Kidney (tissue), 14 donors: ENCODE results near the gene FBXO11. TPM values are rescaled to one million over a fixed set of nuclear protein-coding genes. Genes with fewer than 3 reads are reported as not detected.
A peak's percentile ranks its signal among the peaks of the same experiment; 100 is the strongest.

Source experiments
- DNase-seq, 5 donors: peaks; one replicate each; pipeline ENCODE4 v3.0.0-alpha.2; 2013 to 2020
- FAIRE-seq: peaks from 2 replicates; lab custom pipeline; 2012; peaks lifted over from hg19 to GRCh38; lab: Jason Lieb, UNC
- H3K27ac ChIP-seq, 2 donors: one replicate each; pipeline ENCODE4 v1.7.0; 2013; ENCODE audit warnings: low read depth in 2 of 2, low read length in 2 of 2, inconsistent platforms in 1 of 2
- H3K27me3 ChIP-seq: one replicate; pipeline ENCODE4 v1.7.1; 2013; ENCODE audit warnings: low read length, inconsistent platforms; ENCODE audit not compliant: control insufficient read depth, insufficient read depth
- H3K36me3 ChIP-seq, 3 donors: one replicate each; pipeline versions ENCODE4 v1.7.0 to v1.7.1; 2013; ENCODE audit warnings: low read length in 3 of 3, control low read depth in 1 of 3, inconsistent platforms in 1 of 3; ENCODE audit not compliant: insufficient read depth in 3 of 3, control insufficient read depth in 2 of 3
- H3K4me1 ChIP-seq, 3 donors: one replicate each; pipeline versions ENCODE4 v1.7.0 to v1.7.1; 2013; ENCODE audit warnings: low read length in 3 of 3, inconsistent platforms in 1 of 3, low read depth in 1 of 3; ENCODE audit not compliant: control insufficient read depth in 2 of 3, insufficient read depth in 2 of 3
- H3K4me3 ChIP-seq, 3 donors: one replicate each; pipeline versions ENCODE4 v1.7.0 to v1.8.1; 2013; ENCODE audit warnings: low read length in 3 of 3, control low read depth in 1 of 3, inconsistent platforms in 1 of 3
- H3K9ac ChIP-seq, 3 donors: one replicate each; pipeline versions ENCODE4 v1.7.0 to v1.7.1; 2013; ENCODE audit warnings: low read length in 3 of 3, control low read depth in 1 of 3, inconsistent platforms in 1 of 3
- H3K9me3 ChIP-seq, 3 donors: one replicate each; pipeline versions ENCODE4 v1.7.0 to v1.7.1; 2013; ENCODE audit warnings: low read length in 3 of 3, control low read depth in 1 of 3, inconsistent platforms in 1 of 3; ENCODE audit not compliant: control insufficient read depth in 2 of 3, insufficient read depth in 1 of 3
- intact Hi-C: fragments of 100-400 bp; cut with DNase I; formaldehyde crosslinking; loops from one replicate; pipeline ENCODE4 v1.11.1; 2022
- polyA plus RNA-seq: library from polyadenylated mRNA; stranded (reverse); fragments of 350-450 nt; fragmentation: Illumina TruSeq; extraction: RNeasy Lipid Tissue Mini Kit (QIAGEN cat#74804); gene quantifications from one replicate; pipeline ENCODE4 v1.2.3, GENCODE V29; 2014; ENCODE audit warnings: low read depth, low replicate concordance; ENCODE audit not compliant: insufficient read depth
- total RNA-seq: library from RNA; stranded (reverse); fragmentation: NEBNext Ultra II Directional; extraction: Animal tissue kit (Norgen Biotek cat#: 25700); gene quantifications from one replicate; pipeline ENCODE4 v1.2.1, GENCODE V29; 2021
- TF ChIP-seq, protein P1 (sequence below): IDR thresholded peaks from 3 replicates; pipeline ENCODE4 v1.5.1; 2012; ENCODE audit warnings: mild to moderate bottlenecking, moderate library complexity, borderline replicate concordance; ENCODE audit not compliant: insufficient read depth; ENCODE audit errors: extremely low read depth
- donor health status: control.
- donor health status: control.
- donor health status: control.
- donor health status: control.
- donor health status: control.
- donor health status: DM: yes; HTN: yes; CAD: no.
- donor health status: Normal renal cell carcinoma (clear cell type).

Gene FBXO11
- total and polyA plus RNA-seq, 2 donors from 2014 or later, result 21.9 to 68.7 TPM

DNA sequence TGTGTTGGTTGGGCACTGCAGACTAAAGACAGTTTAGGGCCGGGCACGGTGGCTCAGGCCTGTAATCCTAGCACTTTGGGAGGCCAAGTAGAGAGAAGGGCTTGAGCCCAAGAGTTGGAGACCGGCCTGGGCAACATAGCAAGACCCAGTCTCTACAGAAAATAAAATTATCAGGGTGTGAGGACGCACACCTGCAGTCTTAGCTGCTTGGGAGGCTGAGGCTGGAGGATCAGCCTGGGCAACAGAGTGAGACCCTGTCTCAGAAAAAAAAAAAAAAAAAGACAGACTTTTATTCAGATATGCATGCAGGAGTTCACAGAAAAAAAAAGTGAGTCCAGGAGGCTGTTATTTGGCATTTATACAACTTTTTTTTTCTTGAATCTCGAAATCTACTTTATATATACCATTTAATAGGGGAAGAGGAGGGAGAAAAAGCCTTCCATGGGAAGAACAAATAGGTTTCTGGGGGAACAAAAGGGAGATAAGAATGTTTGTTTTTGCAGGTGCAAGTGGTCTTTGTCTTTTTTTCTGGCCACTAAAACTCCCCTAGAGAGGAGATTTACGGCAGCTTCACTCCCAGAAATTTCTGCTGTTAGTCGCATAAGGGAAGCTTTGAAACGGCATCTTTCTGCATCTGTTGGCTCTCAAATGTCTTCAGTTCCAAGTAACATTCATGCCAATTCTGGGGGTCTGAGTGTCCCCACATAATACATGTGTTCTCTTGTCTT, 127.4 kb downstream of the FBXO11 start:
- Histone ChIP-seq H3K36me3 (no peaks in the 10 kb centered on the region), H3K9me3 (no peaks in the 10 kb centered on the region), H3K9ac (no peak overlapping the region), H3K27me3 (no peaks in the 10 kb centered on the region), H3K27ac (no peak overlapping the region), H3K4me1 (no peaks in the 10 kb centered on the region), H3K4me3 (no peak overlapping the region)
- no peak for FAIRE-seq
- intact Hi-C loops, result loop anchor here (10.0 kb wide), 1 partner anchor 354 kb away; no protein-coding TSS in a partner anchor
- DNase-seq, result peak in 3 of 5 donors; percentile 35 to 71 (median 69)
- TF ChIP-seq, protein P1, sequence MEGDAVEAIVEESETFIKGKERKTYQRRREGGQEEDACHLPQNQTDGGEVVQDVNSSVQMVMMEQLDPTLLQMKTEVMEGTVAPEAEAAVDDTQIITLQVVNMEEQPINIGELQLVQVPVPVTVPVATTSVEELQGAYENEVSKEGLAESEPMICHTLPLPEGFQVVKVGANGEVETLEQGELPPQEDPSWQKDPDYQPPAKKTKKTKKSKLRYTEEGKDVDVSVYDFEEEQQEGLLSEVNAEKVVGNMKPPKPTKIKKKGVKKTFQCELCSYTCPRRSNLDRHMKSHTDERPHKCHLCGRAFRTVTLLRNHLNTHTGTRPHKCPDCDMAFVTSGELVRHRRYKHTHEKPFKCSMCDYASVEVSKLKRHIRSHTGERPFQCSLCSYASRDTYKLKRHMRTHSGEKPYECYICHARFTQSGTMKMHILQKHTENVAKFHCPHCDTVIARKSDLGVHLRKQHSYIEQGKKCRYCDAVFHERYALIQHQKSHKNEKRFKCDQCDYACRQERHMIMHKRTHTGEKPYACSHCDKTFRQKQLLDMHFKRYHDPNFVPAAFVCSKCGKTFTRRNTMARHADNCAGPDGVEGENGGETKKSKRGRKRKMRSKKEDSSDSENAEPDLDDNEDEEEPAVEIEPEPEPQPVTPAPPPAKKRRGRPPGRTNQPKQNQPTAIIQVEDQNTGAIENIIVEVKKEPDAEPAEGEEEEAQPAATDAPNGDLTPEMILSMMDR, result no peak

DNA sequence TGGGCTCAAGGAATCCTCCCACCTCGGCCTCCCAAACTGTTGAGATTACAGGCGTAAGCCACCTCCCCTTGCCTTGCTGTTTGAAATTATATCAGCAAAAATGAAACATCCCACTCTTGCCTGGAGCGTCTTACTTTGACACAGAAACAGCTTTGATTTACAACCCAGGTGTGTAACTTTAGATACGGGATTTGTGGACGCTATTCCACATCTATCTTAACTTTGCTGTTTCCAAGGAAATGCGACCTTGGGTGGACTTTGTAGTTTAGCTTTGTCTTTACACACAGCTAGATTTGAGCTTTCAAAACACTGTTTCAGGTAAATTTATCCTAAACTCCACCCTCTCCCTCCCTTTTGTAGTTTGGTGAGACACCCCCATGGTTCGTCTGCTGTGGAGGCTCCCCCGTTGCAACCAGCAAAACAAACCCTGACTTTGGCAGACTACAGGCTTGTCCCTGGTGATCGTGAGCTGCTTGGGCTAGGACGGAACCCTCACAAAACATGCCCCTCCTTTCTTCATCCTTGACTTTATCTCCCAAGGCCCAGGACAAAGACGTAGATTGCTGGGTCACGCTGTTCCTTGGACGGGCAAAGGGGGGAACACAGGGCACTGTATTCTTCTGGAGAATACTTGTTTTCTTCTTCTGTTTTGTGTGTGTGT, 128.9 kb downstream of the FBXO11 start:
- no peaks in the 10 kb centered on the region for H3K36me3 ChIP-seq
- no peak overlapping the region for H3K4me3 ChIP-seq
- peak in 2 of 5 donors; percentile 50 to 54 for DNase-seq
- no peak overlapping the region for H3K27ac ChIP-seq
- H3K27me3 ChIP-seq, result no peaks in the 10 kb centered on the region
- no peaks in the 10 kb centered on the region for H3K9me3 ChIP-seq
- intact Hi-C loops, result loop anchor here (10.0 kb wide), 1 partner anchor 353 kb away; no protein-coding TSS in a partner anchor
- TF ChIP-seq, protein P1, result no peak
- no peaks in the 10 kb centered on the region for H3K4me1 ChIP-seq
- no peak for FAIRE-seq
- H3K9ac ChIP-seq, result no peak overlapping the region

DNA sequence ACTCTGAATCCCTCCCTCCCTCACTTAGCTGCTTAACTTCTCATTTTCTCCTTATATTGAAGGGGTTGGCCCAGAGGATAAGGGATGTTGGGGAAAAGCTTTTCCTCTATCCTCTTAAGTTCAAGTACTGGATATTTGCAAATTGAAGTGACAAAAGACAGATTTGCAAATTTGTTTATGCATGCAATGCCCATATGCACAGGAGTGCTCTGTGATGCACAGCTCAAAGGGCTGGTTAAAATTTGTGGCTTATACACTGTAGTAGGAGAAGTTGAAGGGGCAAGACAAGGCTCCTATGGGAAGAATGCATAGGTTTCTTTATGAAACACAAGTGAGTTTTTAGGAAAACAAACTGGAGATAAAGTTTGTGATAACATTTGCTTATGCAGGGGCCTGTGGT, 131.7 kb downstream of the FBXO11 start:
- no peak overlapping the region for H3K27ac ChIP-seq
- TF ChIP-seq, protein P1, result no peak
- no peak overlapping the region for H3K4me3 ChIP-seq
- no peaks in the 10 kb centered on the region for H3K36me3 ChIP-seq
- intact Hi-C loops, result loop anchor here (10.0 kb wide), 1 partner anchor 350 kb away; no protein-coding TSS in a partner anchor
- DNase-seq, result no peak
- no peak for FAIRE-seq
- no peaks in the 10 kb centered on the region for H3K9me3 ChIP-seq
- no peak overlapping the region for H3K9ac ChIP-seq
- no peaks in the 10 kb centered on the region for H3K27me3 ChIP-seq
- no peaks in the 10 kb centered on the region for H3K4me1 ChIP-seq
